Activated T-cell treated with anti-CD3 and anti-CD28 coated beads, Interleukin-2, amount 50 U/mL, for 24 hours (primary cell): ENCODE results near the gene LRRC8D.
A peak's percentile ranks its signal among the peaks of the same experiment; 100 is the strongest.

Source experiments
- DNase-seq: peaks from one replicate; pipeline ENCODE4 v3.0.0-alpha.2; 2020
- H3K27ac Mint-ChIP-seq: 2 replicates; pipeline ENCODE4 v1.8.0; 2020; ENCODE audit warnings: mild to moderate bottlenecking, mixed read lengths
- H3K27me3 Mint-ChIP-seq: 2 replicates; pipeline ENCODE4 v1.8.0; 2020; ENCODE audit warnings: mixed read lengths
- H3K36me3 Mint-ChIP-seq: 2 replicates; pipeline ENCODE4 v1.8.0; 2020; ENCODE audit warnings: low read depth, mixed read lengths
- H3K4me1 Mint-ChIP-seq: 2 replicates; pipeline ENCODE4 v1.8.0; 2020; ENCODE audit warnings: low read depth, mixed read lengths
- H3K4me3 Mint-ChIP-seq: 2 replicates; pipeline ENCODE4 v1.8.0; 2020; ENCODE audit warnings: mild to moderate bottlenecking, moderate library complexity, mixed read lengths
- H3K9me3 Mint-ChIP-seq: 2 replicates; pipeline ENCODE4 v1.8.0; 2020; ENCODE audit warnings: mixed read lengths

Gene LRRC8D

DNA sequence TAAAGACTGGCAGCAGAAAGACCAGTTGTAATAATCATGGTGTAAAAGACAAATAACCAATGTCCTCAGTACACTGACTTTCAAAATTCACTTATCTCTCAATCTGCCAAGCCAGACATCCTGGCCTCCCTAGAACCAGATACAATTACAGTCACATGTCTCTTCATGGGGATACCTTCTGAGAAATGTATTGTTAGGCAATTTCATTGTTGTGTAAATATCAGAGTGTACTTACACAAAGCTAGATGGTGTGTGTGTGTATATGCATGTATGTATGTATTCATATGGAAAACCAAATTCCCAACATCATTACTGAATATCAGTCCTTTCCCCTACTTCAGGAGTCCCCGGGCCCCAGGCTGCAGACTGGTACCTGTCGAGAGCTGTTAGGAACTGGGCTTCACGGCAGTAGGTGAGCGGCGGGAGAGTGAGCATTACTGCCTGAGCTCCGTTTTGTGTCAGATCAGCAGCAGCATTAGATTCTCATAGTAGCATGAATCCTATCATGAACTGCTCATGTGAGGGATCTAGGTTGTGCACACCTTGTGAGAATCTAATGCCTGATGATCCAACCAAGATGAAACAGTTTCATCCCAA is 108.7 kb downstream of the LRRC8D start:
- DNase-seq: no peak
- H3K4me3 Mint-ChIP-seq: no peak overlapping the region
- H3K4me1 Mint-ChIP-seq: peaks cover 18% of the 10 kb centered on the region
- H3K36me3 Mint-ChIP-seq: peaks cover 59% of the 10 kb centered on the region
- no peak overlapping the region for H3K27ac Mint-ChIP-seq
- no peaks in the 10 kb centered on the region for H3K9me3 Mint-ChIP-seq
- H3K27me3 Mint-ChIP-seq: no peaks in the 10 kb centered on the region

DNA sequence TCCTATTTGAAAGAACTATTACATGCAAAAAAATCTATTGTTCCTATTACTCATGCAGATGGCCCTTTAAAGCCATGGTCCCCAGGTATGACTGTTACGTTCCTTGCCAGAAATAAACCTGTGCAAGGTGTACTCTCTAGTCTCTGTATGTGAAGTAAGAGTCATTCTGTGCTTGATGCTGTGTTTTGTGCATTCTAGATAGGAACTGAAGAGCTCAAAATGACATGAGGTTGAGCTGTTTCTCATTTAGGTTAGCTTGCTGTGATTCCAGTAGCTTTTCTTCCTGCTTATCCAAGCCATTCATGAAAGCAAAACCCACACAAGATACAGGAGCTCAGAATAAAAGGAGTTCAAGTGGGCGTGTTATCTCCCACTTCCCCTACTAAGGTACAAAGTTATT is 109.7 kb downstream of the LRRC8D start:
- DNase-seq: no peak
- no peaks in the 10 kb centered on the region for H3K9me3 Mint-ChIP-seq
- H3K4me3 Mint-ChIP-seq: no peak overlapping the region
- H3K4me1 Mint-ChIP-seq: peaks cover 18% of the 10 kb centered on the region
- peaks cover 66% of the 10 kb centered on the region for H3K36me3 Mint-ChIP-seq
- H3K27me3 Mint-ChIP-seq: no peaks in the 10 kb centered on the region
- H3K27ac Mint-ChIP-seq: no peak overlapping the region

DNA sequence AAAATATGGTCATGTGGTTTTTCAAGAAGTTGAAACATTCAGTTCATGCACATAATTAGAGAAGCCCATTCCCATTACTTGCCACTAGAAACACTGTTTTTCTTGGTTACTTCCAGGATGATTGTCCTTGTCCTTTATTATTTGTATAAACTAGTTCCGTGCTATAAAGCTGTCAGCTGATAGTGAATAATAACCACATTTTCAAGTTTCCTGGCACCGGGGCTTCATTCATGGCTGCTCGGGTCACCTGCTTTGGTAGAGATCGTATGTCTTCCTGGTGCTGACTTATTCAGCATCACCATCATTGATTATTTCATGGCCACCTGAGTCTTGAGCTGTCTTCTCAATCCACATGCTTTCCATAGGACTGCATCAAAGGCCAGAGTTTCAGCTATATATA is 111.1 kb downstream of the LRRC8D start:
- H3K27me3 Mint-ChIP-seq: no peaks in the 10 kb centered on the region
- H3K27ac Mint-ChIP-seq: no peak overlapping the region
- DNase-seq: no peak
- no peaks in the 10 kb centered on the region for H3K9me3 Mint-ChIP-seq
- H3K4me1 Mint-ChIP-seq: peaks cover 18% of the 10 kb centered on the region
- peaks cover 75% of the 10 kb centered on the region for H3K36me3 Mint-ChIP-seq
- H3K4me3 Mint-ChIP-seq: no peak overlapping the region

DNA sequence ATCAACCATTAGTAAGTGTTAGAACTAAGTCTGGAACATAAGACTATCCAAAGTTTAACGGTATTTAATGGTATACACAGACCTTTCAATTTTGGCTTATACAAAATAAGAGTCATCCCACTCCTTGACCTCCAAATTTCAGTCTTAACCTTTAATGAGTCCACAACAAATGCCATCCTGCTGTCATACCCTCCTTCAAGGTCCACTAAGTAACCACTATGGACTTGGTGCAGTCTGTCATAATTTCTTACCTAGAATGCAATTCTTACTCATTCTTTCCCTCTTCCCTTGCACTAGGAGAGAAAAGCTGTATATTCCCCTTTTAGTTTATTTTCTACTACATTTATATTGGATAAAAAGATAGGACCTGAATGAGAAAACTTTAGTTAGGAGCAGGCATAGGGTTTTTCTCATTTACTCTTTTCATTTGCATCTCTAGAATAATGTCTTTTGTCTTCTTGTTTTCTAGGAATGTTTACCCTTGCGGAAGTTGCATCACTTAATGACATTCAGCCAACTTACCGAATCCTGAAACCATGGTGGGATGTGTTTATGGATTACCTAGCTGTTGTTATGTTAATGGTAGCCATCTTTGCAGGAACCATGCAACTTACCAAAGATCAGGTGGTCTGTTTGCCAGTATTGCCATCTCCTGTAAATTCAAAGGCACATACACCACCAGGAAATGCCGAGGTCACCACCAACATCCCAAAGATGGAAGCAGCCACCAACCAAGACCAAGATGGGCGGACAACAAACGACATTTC is 111.9 kb downstream of the LRRC8D start:
- H3K9me3 Mint-ChIP-seq: no peaks in the 10 kb centered on the region
- H3K4me1 Mint-ChIP-seq: peaks cover 18% of the 10 kb centered on the region
- no peak overlapping the region for H3K27ac Mint-ChIP-seq
- no peak for DNase-seq
- no peaks in the 10 kb centered on the region for H3K27me3 Mint-ChIP-seq
- H3K36me3 Mint-ChIP-seq: peaks cover 75% of the 10 kb centered on the region
- no peak overlapping the region for H3K4me3 Mint-ChIP-seq

DNA sequence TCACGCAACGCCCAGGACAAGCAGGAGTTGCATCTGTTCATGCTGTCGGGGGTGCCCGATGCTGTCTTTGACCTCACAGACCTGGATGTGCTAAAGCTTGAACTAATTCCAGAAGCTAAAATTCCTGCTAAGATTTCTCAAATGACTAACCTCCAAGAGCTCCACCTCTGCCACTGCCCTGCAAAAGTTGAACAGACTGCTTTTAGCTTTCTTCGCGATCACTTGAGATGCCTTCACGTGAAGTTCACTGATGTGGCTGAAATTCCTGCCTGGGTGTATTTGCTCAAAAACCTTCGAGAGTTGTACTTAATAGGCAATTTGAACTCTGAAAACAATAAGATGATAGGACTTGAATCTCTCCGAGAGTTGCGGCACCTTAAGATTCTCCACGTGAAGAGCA is 113.6 kb downstream of the LRRC8D start:
- H3K4me3 Mint-ChIP-seq: no peak overlapping the region
- no peak overlapping the region for H3K27ac Mint-ChIP-seq
- peaks cover 75% of the 10 kb centered on the region for H3K36me3 Mint-ChIP-seq
- no peaks in the 10 kb centered on the region for H3K9me3 Mint-ChIP-seq
- no peaks in the 10 kb centered on the region for H3K27me3 Mint-ChIP-seq
- no peak for DNase-seq
- H3K4me1 Mint-ChIP-seq: peaks cover 23% of the 10 kb centered on the region

DNA sequence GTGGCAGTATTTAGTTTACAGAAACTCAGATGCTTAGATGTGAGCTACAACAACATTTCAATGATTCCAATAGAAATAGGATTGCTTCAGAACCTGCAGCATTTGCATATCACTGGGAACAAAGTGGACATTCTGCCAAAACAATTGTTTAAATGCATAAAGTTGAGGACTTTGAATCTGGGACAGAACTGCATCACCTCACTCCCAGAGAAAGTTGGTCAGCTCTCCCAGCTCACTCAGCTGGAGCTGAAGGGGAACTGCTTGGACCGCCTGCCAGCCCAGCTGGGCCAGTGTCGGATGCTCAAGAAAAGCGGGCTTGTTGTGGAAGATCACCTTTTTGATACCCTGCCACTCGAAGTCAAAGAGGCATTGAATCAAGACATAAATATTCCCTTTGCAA is 114.4 kb downstream of the LRRC8D start:
- Mint-ChIP-seq H3K9me3 (no peaks in the 10 kb centered on the region), H3K27me3 (no peaks in the 10 kb centered on the region), H3K36me3 (peaks cover 74% of the 10 kb centered on the region), H3K27ac (no peak overlapping the region), H3K4me1 (peaks cover 17% of the 10 kb centered on the region), H3K4me3 (no peak overlapping the region)
- DNase-seq: no peak

DNA sequence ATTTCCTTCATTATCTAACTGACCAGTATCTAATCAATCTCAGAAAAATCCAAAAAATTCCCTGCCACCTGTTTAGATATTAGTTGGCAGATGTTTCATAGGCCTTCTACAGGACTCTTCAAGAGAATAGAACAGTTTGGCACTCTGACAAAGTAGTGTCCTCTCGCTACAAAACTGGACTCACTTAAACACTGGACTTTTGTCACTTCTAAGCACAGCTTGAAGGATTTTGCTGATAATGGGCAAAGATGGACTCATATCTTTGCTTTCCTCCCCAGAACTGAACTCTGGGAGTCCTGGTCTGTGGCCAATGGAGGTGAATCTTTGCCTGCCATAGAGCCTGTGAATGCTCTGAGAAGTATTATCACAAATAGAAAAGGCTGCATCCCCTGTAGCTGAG is 115.9 kb downstream of the LRRC8D start:
- H3K27me3 Mint-ChIP-seq: no peaks in the 10 kb centered on the region
- H3K27ac Mint-ChIP-seq: no peak overlapping the region
- H3K36me3 Mint-ChIP-seq: peaks cover 64% of the 10 kb centered on the region
- no peak for DNase-seq
- no peak overlapping the region for H3K4me3 Mint-ChIP-seq
- no peaks in the 10 kb centered on the region for H3K9me3 Mint-ChIP-seq
- peaks cover 13% of the 10 kb centered on the region for H3K4me1 Mint-ChIP-seq

DNA sequence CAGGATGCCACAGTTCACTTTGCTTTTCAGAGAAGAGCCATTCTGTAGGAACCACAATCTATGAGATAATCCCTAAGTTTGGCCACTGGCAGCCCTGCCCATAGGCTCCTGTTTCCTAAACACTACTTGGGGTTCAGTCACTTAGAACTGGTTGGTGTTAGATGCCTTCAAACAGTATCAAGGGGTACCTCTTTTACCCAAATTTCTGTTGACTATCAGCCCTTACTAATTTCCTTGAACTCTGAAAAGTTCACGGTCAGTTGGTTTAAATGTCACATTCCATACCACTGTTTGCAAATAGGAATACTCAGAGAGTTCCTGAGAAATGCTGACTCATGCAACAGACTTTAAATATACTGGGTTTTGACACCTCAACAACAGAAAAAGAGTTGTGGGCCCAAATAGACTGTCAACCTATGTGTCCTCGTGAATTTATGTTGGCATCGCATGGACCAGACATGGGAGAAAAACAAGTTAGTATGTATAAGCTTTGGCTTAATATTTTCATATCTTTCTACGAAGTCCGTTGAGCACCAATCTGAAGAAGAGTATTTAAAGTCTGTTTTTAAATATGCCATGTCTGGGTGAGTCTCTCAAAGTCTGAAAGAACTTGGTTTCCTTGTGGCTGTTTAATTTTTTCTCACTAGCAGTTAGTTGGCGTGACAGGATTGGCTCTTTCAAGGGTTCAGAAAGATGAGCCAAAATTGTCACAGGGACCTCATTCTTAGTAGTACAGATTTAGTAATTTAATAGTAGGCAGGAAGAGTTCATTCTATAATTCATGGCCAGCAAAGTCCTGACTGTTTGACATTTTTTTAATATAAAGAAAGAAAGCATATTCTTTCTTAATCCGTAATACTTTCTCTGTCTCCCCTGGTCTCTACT is 117.6 kb downstream of the LRRC8D start:
- Mint-ChIP-seq H3K9me3 (no peaks in the 10 kb centered on the region), H3K27me3 (no peaks in the 10 kb centered on the region), H3K27ac (peak overlapping the region; percentile 9), H3K36me3 (peaks cover 47% of the 10 kb centered on the region), H3K4me1 (peaks cover 13% of the 10 kb centered on the region), H3K4me3 (no peak overlapping the region)
- DNase-seq: no peak

DNA sequence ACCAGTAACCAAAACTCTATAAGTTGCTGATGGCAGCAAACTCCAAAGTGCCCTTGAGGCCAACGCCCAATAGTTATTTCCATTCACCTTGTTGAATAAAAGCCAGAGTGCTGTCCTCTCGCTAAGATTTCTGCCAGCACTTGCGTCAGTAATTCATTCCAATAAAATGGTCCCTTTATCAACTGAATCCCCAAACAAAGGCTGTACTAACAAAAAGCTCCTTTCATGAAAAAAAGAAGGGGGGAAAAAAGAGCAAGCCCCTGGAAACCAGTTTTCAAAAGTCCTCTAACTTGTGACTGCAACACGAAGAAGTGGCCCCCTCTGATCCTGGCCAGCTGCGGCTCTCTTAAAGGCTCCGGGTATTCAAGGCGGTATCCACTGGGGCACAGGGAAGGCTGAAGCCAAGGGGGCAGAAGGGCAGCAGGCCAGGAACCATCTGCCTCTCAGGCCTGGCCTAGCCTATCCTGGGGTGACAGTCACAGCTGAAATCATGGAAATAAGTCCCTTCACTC is 118.3 kb downstream of the LRRC8D start:
- Mint-ChIP-seq H3K4me3 (no peak overlapping the region), H3K4me1 (peaks cover 13% of the 10 kb centered on the region), H3K27me3 (no peaks in the 10 kb centered on the region), H3K9me3 (no peaks in the 10 kb centered on the region), H3K27ac (no peak overlapping the region), H3K36me3 (peaks cover 40% of the 10 kb centered on the region)
- no peak for DNase-seq

DNA sequence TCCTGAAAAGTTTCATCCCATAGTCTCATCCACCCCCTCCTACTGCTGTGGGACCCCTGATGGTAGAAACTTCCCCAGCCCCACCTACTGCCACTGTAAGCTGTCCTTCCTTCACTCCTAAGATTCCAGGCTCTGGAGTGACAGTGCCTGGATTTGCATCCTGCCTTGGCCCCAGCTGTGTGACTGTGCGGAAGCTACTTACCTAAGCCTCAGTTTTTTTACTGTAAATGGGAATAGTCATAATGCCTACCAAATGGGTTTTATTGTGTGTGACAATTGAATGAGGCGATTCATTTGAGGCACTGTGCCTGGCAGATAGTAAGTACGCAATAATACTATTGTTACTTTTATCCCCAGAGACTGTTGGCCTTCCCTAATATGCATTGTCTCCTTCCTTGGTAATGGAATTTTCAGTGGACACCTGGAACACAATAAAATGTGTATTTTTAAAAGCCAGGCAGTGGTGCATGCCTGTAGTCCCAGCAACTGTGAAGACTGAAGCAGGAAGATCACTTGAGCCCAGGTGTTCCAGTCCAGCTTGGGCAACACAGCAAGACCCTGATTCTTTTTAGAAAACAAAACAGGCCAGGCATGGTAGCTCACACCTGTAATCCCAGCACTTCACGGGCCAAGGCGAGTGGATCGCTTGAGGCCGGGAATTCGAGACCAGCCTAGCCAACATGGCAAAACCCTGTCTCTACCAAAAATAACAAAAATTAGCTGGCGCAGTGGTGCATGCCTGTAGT is 119.0 kb downstream of the LRRC8D start:
- DNase-seq: no peak
- Mint-ChIP-seq H3K4me3 (no peak overlapping the region), H3K4me1 (peaks cover 13% of the 10 kb centered on the region), H3K27me3 (no peaks in the 10 kb centered on the region), H3K36me3 (peaks cover 33% of the 10 kb centered on the region), H3K27ac (no peak overlapping the region), H3K9me3 (no peaks in the 10 kb centered on the region)

DNA sequence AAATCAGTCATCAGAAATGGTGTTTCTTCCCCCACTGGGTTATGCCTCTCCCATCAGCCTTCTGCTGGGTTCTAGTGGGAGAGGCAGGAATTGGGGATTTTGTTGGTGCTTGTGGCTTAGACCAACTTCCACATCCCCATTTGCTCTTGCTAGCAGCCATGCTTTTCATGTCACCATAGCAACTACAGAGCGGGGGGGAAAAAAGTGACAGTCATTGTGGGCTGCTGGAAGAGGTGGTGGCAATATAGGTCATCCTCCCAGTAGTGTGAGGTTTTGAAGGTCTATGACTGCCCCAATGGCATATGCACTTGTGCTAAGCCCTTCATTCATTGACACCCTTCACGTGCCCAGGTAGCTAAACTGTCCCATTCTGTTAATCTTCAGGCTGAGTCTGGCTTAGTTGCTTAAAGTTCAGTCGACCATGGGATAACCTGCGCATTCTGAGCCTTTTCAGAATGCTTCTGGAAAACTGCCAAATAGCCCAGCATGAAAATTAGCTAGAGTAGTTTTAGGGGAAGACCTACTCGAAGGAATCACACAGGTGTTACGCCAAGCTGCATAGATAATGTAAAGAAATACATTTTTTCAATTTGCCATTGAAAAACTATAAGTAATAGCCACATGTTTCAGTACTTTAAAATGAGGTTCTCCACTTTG is 120.4 kb downstream of the LRRC8D start:
- Mint-ChIP-seq H3K27me3 (no peaks in the 10 kb centered on the region), H3K4me3 (no peak overlapping the region), H3K36me3 (peaks cover 21% of the 10 kb centered on the region), H3K4me1 (peaks cover 24% of the 10 kb centered on the region), H3K9me3 (no peaks in the 10 kb centered on the region), H3K27ac (no peak overlapping the region)
- DNase-seq: no peak

DNA sequence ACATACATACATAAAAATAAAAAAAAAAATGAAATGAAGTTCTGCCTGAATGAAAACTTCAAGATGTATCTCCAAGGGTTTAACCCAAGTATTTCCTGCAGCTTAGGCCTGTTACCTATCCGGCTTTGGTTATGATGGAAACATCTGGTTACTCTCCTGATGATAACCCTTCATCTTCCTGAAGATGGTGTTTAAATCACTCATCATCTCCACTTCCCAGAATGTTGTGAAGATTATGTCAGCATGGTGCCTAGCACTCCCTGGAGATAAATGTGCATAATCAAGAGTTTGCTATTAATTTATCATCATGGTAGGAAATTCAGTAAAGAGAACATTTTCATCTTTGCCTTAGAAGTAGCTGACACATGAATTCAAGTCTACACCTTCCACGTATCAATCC is 121.2 kb downstream of the LRRC8D start:
- DNase-seq: no peak
- H3K4me1 Mint-ChIP-seq: peaks cover 27% of the 10 kb centered on the region
- no peak overlapping the region for H3K27ac Mint-ChIP-seq
- H3K9me3 Mint-ChIP-seq: no peaks in the 10 kb centered on the region
- H3K36me3 Mint-ChIP-seq: peaks cover 13% of the 10 kb centered on the region
- H3K27me3 Mint-ChIP-seq: no peaks in the 10 kb centered on the region
- H3K4me3 Mint-ChIP-seq: no peak overlapping the region

DNA sequence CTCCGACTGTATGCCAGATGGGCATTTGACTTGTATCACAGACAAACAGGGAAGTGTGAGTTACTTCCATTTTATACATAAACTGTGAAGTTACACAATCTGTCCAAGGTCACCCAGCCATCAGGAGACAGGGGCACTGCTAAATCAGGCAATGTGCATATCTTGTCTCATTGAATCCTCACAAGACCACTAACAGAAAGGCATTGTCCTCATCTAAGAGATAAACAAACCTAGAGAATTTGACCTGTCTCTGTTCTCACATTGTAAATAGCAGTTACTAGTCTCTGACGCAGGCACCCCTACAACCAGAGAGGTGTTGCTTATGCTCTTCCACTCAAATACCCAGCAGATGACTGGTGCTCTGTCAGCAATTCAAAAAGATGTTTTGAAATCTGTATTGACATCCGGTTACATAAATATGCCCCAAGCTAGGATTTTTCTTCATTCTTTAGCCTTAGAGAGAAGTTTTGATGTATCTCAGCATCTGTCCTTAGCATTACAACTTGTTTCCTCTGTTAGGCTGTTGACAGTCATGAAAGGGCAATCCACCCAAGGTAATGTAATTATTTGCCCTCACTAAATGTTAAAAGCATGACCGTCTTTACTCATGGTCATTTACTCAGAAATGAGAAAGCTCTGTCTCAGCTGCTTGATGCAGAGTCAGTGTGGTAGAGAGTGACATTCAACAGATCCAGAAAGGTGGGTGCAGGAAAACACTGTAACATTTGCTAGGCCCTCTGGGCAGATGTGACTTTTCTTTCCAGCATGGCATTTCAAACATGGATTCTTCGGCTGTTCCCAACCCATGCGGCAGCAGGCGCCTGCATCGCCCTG is 122.2 kb downstream of the LRRC8D start:
- Mint-ChIP-seq H3K9me3 (peaks cover 2% of the 10 kb centered on the region), H3K27ac (no peak overlapping the region), H3K27me3 (peaks cover 2% of the 10 kb centered on the region), H3K36me3 (peaks cover 6% of the 10 kb centered on the region), H3K4me1 (peaks cover 23% of the 10 kb centered on the region), H3K4me3 (no peak overlapping the region)
- DNase-seq: no peak
